HG02970 (cell line): ENCODE measurements around the gene AURKAIP1.

ENCODE experiments used
- ATAC-seq: cut with Tn5 transposase; IDR thresholded peaks from one replicate; pipeline ENCODE4 v1.9.1; 2021; ENCODE audit warnings: mild to moderate bottlenecking, moderate library complexity, moderate number of reproducible peaks; ENCODE audit not compliant: unreplicated experiment, low FRiP score

Gene AURKAIP1

DNA sequence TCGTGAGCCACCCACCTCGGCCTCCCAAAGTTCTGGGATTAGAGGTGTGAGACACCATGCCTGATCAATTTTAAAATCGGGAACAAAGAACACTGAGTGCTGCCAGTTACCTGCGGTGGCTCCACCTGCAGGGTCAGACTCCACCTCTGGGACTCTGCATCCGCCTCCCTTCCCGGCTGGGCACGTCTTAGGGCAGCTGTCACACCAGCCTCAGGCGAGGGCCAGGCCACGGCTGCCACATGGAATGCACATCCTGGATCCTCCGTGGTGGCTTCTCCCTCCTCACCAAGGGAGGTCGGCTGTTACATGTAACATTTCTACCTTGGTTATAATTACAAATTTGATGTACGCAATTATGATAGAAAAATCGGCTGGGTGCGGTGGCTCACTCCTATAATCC lies 10.7 kb downstream of the AURKAIP1 start:
- no peak for ATAC-seq

DNA sequence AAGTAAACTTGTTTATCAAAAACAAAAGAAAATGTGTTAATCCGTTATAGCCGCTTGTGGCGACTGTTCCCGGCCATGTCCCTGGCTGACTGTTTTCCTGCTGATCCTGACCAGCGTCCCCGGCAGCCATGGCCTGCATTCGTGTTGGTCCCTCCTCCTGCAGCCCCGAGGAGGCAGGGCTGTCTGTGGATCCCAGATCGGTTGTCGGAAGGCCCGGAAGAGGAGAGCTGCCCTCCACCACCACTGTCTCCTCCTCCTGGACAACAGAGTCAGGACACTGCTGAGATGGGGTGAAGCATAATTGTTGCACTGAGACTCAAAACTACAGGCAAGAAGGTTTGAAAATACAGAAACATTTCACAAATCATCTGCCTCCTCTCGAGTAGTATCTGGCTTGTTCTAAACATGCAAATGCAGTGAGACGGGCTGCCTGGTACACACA lies 13.0 kb downstream of the AURKAIP1 start:
- no peak for ATAC-seq

GRCh38 chr1:1361233-1361981 lies 13.6 kb downstream of the AURKAIP1 start:
- ATAC-seq, result no peak

GRCh38 chr1:1360506-1361169 lies 14.4 kb downstream of the AURKAIP1 start:
- no peak for ATAC-seq

DNA sequence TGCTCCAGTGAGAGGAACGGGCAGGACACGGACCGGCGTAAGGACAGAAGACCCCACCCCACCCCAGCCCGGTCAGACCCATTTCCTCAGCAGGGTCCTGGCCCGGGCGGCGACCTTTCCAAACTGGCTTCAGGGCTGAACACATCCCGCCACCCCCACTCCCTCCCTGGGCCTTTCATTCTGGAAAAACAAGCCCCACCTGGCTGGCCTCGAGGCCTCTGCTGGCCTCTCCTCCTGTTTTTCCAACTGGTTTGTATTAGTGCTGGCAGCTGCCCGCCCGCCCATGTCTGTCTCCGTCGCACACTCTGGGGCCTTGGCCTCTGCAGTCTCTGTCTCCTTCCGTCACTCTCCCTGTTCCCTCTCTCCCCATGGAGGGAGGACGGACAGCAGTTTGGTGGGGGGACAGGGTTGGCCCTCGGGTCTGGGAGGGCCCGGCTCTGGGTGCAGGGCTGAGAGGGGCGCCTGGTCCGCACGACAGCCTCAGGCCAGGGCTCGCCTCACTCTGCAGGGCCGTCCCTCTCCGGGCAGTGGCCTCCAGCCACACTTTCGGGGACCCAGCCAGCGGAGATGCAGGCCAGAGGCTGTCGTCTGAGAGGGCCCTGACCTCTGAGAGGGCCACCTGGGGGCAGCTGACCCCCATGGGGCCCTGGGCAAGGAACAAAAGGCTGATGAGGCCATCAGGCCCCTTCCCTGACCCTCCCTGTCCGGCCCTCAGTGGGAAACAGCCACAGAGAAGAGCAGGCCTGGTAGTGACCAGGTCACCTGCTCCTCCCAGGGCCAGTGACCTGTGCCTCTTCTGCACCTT lies 15.1 kb downstream of the AURKAIP1 start:
- no peak for ATAC-seq

- ATAC-seq, result no peak
Observed at GRCh38 chr1:1359308-1359663, 15.7 kb downstream of the AURKAIP1 start.

- no peak for ATAC-seq
Observed at GRCh38 chr1:1358433-1359271, 16.4 kb downstream of the AURKAIP1 start, which contains the start of gene MXRA8. Gene MXRA8, minus strand, starts transcription at chr1:1358555. Its CDS starts 51 bp downstream, at chr1:1358504.

GRCh38 chr1:1357871-1358432 lies 17.1 kb downstream of the AURKAIP1 start:
- no peak for ATAC-seq

GRCh38 chr1:1356796-1357401 lies 18.1 kb downstream of the AURKAIP1 start:
- ATAC-seq, result no peak

- ATAC-seq, result no peak
Observed at GRCh38 chr1:1356166-1356795, 18.7 kb downstream of the AURKAIP1 start.

DNA sequence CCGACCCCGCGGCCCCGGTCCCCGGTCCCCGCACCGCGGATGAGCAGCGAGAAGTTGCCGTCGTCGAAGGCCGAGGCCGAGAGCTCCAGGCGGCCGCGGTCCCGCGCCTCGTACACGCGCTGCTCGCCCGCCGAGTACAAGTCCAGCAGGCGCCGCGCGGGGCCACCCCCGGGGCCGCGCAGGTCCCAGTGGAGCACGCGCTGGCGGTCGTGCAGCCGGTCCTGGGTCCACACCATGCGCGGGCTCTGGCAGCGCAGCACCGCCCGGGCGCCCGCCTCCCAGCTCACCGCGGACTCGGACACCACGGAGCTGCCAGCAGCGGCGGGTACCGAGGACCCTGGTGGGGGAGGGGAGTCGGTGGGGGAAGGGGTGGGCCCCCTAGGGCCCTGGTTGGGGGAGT lies 19.6 kb downstream of the AURKAIP1 start:
- ATAC-seq, result no peak

DNA sequence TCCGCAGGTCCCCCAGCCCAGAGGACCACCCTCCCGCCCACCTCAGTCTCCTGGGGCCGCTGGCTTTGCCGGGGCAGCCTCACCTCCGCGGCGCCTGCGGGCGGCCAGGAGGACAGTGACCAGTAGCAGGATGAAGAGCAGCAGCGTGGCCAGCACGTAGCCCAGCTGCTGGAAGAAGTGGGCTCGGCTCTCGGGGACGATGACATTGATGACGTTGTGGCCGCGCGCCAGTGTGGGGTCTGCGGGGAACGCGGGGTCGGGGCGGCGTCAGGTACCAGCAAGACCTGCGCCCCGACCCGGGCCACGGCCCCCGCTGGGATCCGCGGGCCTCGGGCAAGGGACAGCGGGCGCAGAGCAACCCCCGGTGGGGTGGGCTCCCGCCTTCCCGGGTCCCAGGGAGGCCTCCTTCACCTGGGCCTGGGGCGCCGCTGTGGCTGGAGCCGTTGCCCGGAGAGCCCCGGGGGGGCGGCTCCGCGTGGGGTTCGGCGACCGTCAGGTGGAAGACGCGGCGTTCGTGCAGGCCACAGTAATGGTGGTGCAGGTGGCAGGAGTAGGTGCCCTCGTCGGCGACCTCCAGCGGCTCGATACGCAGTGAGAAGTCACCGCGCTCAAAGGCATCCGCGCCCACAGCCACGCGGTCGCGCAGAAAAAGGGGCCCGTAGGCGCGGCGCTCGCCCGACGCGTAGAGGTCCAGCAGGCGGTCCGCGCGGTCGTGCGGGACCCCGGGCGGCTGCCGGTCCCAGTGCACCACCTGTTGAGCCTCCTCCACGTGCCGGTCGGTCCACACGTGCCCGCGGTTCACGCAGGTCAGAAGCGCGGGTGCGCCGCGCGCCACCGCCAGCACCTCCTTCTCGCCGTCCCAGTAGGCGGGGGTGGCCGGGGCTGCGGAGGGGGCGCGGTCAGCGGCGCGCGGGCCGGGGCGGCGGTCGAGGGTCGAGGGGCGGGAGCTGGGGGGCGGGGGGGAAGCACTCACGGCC lies 20.4 kb downstream of the AURKAIP1 start:
- ATAC-seq, result no peak

GRCh38 chr1:1353389-1354151 lies 21.4 kb downstream of the AURKAIP1 start:
- ATAC-seq, result no peak

GRCh38 chr1:1352786-1353388 lies 22.1 kb downstream of the AURKAIP1 start:
- no peak for ATAC-seq

DNA sequence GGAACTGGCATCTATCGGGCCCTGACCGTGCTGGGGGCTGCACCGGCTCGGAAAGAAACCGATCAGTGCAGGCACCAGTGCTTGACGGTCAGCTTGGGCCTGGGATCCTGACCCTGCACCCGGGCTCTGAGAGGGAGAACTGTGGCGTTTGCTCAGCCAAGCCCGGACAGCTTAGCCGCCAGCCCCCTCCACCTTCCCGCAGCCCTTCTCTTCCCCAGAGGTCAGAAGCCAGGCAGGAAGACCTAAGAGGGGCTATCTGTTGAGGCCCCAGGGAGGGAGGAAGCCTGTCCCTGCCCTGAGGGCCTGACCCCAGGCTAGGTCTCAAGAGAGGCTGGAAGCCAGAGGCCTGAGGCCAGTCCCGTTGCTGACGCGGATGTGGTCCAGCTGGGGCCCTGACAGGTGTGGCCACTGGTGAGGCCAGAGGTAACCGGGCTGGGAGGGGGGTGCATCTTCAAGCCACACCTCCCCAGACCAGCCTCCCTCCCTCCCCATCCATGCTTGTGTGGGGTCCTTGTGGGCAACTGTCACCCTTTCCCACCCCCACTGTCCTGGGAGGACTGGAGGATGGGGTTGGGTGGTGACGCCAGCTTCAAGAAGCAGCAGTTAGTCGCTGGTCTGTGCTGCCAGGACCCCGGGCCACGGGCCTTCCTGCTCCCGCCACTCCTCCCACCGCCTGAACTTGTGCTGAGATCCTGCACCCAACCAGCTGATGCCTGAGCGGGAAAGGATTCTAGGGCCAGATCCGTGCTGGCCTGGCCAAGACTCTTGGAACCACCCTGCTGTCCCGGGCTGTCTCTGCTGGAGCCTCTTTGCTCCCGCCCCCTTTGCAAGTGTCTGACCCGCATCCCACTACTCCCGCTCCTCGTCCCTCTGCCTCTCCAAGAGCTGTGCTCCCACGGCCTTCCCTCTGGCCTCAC lies 23.2 kb downstream of the AURKAIP1 start:
- ATAC-seq, result no peak
